CD1c-positive myeloid dendritic cell (primary cell): ENCODE measurements around the gene FGFRL1.
"Not testable (repeated sequence)": the region's sequence is repeated elsewhere in the genome, so short reads cannot be mapped to it uniquely, and the experiment has no call there.

Experiments
- DNase-seq: peaks from one replicate; pipeline ENCODE4 v3.0.0-alpha.2; 2016; ENCODE audit errors: extremely low spot score

The FGFRL1 gene

GRCh38 chr4:973431-974397 lies 37.7 kb upstream of the FGFRL1 start, which contains the start of gene DGKQ:
TSS of gene DGKQ (minus strand) at chr4:973569. CDS start at chr4:973482, 87 bp downstream.
- DNase-seq = peak; percentile 96

GRCh38 chr4:974668-975067 lies 36.8 kb upstream of the FGFRL1 start:
- DNase-seq = no peak

DNA sequence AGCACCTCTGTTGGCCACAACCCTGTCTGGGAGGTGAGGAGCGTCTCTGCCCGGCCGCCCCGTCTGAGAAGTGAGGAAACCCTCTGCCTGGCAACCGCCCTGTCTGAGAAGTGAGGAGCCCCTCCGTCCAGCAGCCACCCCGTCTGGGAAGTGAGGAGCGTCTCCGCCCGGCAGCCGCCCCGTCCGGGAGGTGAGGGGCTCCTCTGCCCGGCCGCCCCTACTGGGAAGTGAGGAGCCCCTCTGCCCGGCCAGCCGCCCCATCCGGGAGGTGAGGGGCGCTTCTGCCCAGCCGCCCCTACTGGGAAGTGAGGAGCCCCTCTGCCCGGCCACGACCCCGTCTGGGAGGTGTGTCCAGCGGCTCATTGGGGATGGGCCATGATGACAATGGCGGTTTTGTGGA lies 35.4 kb upstream of the FGFRL1 start:
- not testable (repeated sequence) for DNase-seq

- DNase-seq = peak; percentile 74
These were observed 32.3 kb upstream of the FGFRL1 start for GRCh38 chr4:978957-979701.

- no peak for DNase-seq
These were observed 29.1 kb upstream of the FGFRL1 start for GRCh38 chr4:982291-982690.

- no peak for DNase-seq
These were observed 28.6 kb upstream of the FGFRL1 start for GRCh38 chr4:982814-983213.

GRCh38 chr4:984336-985054 lies 26.9 kb upstream of the FGFRL1 start:
- DNase-seq = no peak

DNA sequence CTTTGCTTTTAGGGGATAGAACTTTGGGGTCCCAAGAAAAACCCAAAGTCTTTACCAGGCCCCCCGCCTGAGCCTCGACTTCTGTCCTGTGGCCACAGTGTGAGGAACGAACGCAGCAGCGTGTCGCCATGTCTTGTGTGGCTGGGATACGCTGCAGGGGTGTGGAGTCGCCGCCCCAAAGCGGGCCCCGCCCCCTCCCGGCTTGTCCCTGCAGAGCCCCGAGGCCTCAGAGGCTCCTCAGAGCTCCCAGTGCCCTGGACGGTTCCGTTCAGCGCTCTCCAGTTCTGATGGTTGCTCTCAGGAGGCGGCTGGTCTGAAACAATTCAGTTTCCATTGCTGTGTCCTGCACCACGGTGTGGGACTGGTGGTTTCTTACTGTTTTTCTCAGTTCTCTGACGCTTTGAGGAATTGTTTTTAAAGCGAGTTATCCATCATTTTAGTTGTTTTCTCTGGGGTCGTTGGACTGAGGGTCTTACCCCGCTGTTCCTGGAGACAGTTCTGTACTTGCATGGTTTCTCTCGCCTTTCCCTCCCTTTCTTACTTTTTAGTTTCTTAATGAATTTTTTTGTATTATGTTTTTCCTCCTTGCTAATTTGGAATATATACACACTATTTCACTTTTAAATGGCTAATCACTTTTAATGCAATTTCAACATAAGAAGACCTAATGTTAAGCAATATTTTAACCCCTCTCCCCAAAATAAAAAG lies 26.1 kb upstream of the FGFRL1 start:
- DNase-seq = peak; percentile 69

- no peak for DNase-seq
These were observed 25.0 kb upstream of the FGFRL1 start for GRCh38 chr4:986428-986878.

DNA sequence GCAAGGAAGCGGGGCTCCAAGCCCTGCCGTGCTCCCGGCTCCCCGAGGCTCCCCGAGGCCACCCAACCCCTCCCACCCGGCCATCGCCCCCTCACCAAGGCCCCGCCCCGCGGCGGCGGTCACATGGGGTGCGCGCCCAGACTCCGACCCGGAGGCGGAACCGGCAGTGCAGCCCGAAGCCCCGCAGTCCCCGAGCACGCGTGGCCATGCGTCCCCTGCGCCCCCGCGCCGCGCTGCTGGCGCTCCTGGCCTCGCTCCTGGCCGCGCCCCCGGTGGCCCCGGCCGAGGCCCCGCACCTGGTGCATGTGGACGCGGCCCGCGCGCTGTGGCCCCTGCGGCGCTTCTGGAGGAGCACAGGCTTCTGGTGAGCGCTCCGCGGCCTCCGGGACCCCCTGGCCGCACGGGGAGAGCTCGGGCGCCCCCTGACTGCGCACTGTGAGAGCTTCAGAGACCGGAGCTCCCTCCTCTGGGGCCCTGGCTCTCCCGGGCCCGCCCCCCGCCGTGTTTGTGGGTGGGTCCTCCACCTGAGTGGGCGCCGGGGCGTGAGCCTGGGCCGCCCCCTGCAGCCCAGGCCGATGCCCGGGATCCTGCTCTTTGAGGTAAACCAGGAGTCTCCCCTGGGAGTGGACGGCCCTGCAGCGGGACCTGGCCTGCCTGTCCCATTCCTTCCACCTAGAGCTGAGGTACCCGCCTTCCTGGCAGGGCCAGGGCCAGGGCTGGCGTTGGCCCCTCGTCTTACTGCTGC lies 24.4 kb upstream of the FGFRL1 start, which contains the start of gene IDUA:
Gene IDUA (plus strand): TSS at position 166 of the 745 bp plus-strand sequence. CDS start 41 bp downstream, at position 207.
- DNase-seq = peak; percentile 90

DNA sequence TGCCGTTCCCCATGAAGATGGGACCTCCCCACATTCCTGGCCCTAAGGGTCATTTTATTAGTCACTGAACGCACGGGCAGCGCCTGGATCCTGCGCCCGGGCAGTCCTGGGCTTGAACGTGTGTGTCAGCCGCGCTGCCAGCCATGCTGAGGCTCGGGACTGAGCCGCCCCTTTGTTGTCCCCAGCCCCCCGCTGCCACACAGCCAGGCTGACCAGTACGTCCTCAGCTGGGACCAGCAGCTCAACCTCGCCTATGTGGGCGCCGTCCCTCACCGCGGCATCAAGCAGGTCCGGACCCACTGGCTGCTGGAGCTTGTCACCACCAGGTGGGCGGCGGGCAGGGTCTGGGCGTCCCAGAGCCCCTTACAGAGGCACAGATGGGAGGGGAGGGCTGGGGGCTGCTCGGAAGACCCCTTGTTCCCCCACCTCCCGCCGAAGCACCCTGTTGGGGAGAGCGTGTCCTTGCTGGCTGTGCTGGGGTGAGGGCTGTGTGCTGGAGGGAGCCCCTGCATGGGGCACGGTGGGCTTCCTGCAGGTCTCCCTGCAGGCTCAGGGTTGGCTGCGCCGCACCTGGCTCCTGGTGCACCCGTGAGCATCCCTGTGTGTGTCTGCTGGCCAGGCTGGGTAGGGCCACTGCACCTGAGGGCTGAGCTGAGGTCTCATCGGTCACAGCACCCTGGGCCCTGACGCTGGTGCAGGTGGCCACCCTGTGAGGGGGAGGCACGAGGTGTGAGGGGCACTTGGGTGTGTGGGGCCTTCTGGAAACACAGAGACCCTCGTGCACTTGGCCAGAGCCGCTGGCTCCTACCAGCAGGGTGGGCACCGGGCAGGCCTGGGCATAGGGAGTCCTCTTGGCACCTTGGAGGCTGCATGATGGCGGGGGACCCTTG lies 23.6 kb upstream of the FGFRL1 start:
- no peak for DNase-seq

- no peak for DNase-seq
These were observed 22.4 kb upstream of the FGFRL1 start for GRCh38 chr4:988726-989721.

- DNase-seq = no peak
These were observed 21.5 kb upstream of the FGFRL1 start for GRCh38 chr4:989722-990471.

DNA sequence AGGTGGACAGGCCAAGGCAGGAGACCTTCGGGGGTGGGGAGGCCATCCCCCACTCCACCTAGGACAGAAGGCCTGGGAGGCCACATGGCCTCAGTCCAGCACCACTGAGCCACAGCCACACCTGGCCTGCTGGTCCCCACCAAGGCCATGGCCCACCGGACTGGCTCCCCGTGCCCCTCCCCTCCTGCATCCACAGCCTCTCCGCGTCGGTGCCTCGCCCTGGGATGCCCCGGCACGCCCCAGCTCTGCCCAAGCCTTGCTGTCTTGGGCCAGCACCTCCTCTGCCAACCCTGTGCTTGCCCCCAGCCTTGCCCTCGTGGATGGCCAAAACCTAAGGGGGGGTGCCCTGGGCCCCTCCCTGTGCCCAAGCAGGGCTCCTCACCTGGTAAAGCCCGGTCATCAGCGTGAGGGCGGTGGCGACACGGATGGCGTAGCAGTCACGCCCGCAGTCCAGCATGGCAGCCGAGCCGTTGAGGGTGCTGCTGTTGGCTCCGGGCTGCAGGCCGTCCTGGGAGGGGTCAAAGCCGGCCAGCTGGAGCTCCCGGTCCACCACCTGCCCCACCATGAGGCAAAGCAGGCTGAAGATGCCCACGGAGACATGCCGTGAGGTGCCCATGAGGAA lies 20.6 kb upstream of the FGFRL1 start:
- DNase-seq = no peak

DNA sequence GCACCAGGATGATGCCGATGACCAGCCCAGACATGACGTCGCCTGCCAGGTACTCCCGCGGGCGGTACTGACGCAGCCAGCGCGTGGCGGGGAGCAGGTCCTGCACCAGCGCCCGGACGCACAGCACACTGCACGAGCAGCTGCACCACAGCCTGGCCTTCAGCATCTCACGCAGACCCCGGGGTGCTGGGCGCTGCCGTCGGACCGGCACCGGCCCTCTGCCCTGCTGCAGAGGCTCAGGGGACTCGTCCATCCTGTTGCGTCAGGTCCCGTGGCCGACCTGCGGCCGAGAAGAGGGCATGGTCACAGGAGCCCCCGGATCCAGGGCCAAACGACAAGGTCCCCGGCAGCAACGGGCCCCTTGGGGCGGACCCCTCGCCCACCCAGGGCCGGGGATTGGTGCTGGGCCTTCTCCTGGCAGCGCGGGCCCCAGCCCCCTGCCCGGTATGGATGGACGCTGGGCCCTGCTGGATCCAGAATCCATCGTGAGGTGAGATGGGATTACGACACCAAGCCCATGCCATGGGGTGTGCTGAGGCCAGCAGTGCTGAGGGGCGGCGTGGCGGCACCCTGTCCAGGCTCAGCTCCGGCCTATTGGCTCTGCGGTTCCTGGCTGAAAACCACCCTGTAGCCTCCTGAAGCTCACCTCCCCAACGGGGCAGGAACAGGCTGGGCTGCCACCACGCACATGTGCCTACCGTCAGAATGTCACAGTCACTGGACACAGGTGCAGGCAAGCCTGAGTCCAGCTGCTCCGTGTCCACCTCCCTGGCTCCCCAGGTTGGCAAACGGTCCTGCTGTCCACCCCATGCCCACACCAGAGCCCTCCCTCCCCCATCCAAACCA lies 19.8 kb upstream of the FGFRL1 start:
- no peak for DNase-seq
